HG02884 (cell line): ENCODE measurements around the gene GSTM5.
"Not testable (repeated sequence)": the region's sequence is repeated elsewhere in the genome, so short reads cannot be mapped to it uniquely, and the experiment has no call there.

ENCODE experiments used
- ATAC-seq: cut with Tn5 transposase; IDR thresholded peaks from one replicate; pipeline ENCODE4 v1.9.1; 2021; ENCODE audit warnings: mild to moderate bottlenecking, moderate library complexity; ENCODE audit not compliant: unreplicated experiment

GSTM5 gene

GRCh38 chr1:109695138-109695537, 16.9 kb upstream of the GSTM5 start:
- ATAC-seq = not testable (repeated sequence)

GRCh38 chr1:109697066-109697465, 15.0 kb upstream of the GSTM5 start:
- ATAC-seq = no peak

GRCh38 chr1:109697861-109698260, 14.2 kb upstream of the GSTM5 start:
- ATAC-seq = not testable (repeated sequence)

- not testable (repeated sequence) for ATAC-seq
Observed at GRCh38 chr1:109702940-109703339, 9.1 kb upstream of the GSTM5 start.

- no peak for ATAC-seq
Observed at GRCh38 chr1:109704173-109704572, 7.9 kb upstream of the GSTM5 start.

GRCh38 chr1:109705411-109705810, 6.6 kb upstream of the GSTM5 start:
- ATAC-seq = no peak

GRCh38 chr1:109708949-109709348, 3.1 kb upstream of the GSTM5 start:
- ATAC-seq = not testable (repeated sequence)

- ATAC-seq = not testable (repeated sequence)
Observed at GRCh38 chr1:109709822-109710221, 2.2 kb upstream of the GSTM5 start.

- ATAC-seq = no peak
Observed at GRCh38 chr1:109712321-109712864, 342 bp downstream of the GSTM5 start.

GRCh38 chr1:109713636-109714035, 1.6 kb downstream of the GSTM5 start:
- ATAC-seq = no peak

GRCh38 chr1:109714661-109715372, 2.8 kb downstream of the GSTM5 start:
- ATAC-seq = no peak

GRCh38 chr1:109716121-109716520, 4.1 kb downstream of the GSTM5 start:
- no peak for ATAC-seq

GRCh38 chr1:109716570-109717090, 4.6 kb downstream of the GSTM5 start:
- no peak for ATAC-seq

GRCh38 chr1:109717729-109718128, 5.7 kb downstream of the GSTM5 start:
- ATAC-seq = no peak

GRCh38 chr1:109718495-109718894, 6.4 kb downstream of the GSTM5 start:
- ATAC-seq = no peak

- ATAC-seq = no peak
Observed at GRCh38 chr1:109719337-109719837, 7.3 kb downstream of the GSTM5 start.

GRCh38 chr1:109721042-109721441, 9.0 kb downstream of the GSTM5 start:
- ATAC-seq = no peak

- no peak for ATAC-seq
Observed at GRCh38 chr1:109721971-109722370, 9.9 kb downstream of the GSTM5 start.

- no peak for ATAC-seq
Observed at GRCh38 chr1:109722908-109723691, 11.0 kb downstream of the GSTM5 start.

GRCh38 chr1:109724933-109725332, 12.9 kb downstream of the GSTM5 start:
- no peak for ATAC-seq

- no peak for ATAC-seq
Observed at GRCh38 chr1:109725510-109725909, 13.5 kb downstream of the GSTM5 start.

GRCh38 chr1:109726007-109726406, 14.0 kb downstream of the GSTM5 start:
- no peak for ATAC-seq
